H1 (cell line): ENCODE measurements around the gene TLR2. TPM values are rescaled to one million over a fixed set of nuclear protein-coding genes. Genes with fewer than 3 reads are reported as not detected.

ENCODE experiments used
- RAD21 ChIP-seq, 2 experiments: IDR thresholded peaks in 1 of 2; conservative IDR thresholded peaks in 1 of 2; 2 replicates each; pipeline ENCODE4 v1.6.1; 2011; ENCODE audit warnings: low read depth in 2 of 2, low read length in 2 of 2, improper control_type of control experiment in 1 of 2, inconsistent platforms in 1 of 2, mild to moderate bottlenecking in 1 of 2, moderate library complexity in 1 of 2
- YY1 ChIP-seq: IDR thresholded peaks from 2 replicates; pipeline ENCODE4 v1.6.1; 2011; ENCODE audit warnings: low read depth, mild to moderate bottlenecking, low read length
- polyA plus RNA-seq, 7 experiments: library from polyadenylated mRNA; depleted of rRNA in 3 of 7; stranded (reverse) in 5 of 7; unstranded in 2 of 7; fragments of >200 nt in 5 of 7; fragments of 200-250 nt in 2 of 7; gene quantifications; 1 replicate in 5 of 7; 2 replicates in 1 of 7; 4 replicates in 1 of 7; pipeline versions ENCODE4 v1.2.1 to v1.2.3, GENCODE V29; 2011 to 2013; ENCODE audit warnings: missing spikeins in 2 of 7, mixed read lengths in 2 of 7
- total RNA-seq: library from RNA; stranded (reverse); fragmentation: NEBNext Ultra II Directional; extraction: Animal tissue kit (Norgen Biotek cat#: 25700); gene quantifications from 2 replicates; pipeline ENCODE4 v1.2.1, GENCODE V29; 2021
- TF ChIP-seq, protein P1 (sequence below): fragments of 300-600 bp; sonication (generic); IDR thresholded peaks from 2 replicates; pipeline ENCODE4 v1.7.1; 2012; ENCODE audit warnings: low read length, moderate library complexity, mild to moderate bottlenecking, inconsistent platforms; ENCODE audit not compliant: insufficient replicate concordance

TLR2 gene
- total and polyA plus RNA-seq, 2 of the 8 experiments (the other 6 are each of a cell fraction or from before 2014, with no cell fraction given), result 1.3 TPM

DNA sequence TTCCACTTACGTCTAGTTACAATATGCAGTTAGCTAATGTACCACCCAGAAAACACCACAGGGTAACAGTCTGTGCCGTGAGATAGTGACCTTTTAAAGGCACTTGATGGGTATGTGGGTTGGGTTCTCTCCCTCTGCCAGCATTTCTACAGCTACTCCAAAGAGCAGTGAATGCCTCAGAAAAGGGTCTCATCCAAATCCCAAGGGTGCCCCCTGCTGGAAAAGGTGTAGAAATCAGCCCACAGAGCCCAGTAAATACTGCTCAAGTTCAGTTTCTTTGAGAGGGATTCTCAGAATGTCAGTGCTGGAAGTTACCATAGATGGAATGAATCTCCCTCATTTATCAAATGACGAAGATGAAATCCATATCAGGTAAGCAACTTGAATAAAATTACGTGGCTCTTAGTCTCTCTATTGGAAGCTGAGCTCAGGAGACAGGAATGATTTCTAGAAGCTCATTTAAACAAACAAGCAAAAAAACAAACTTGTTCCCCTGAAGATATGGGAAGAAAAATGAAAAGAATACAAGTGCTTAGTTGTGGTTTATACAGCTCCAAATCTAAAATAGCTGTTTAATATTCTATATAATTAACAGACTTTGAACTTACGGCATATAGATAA lies 66.2 kb downstream of the TLR2 start (continued):
- TF ChIP-seq, protein P1, sequence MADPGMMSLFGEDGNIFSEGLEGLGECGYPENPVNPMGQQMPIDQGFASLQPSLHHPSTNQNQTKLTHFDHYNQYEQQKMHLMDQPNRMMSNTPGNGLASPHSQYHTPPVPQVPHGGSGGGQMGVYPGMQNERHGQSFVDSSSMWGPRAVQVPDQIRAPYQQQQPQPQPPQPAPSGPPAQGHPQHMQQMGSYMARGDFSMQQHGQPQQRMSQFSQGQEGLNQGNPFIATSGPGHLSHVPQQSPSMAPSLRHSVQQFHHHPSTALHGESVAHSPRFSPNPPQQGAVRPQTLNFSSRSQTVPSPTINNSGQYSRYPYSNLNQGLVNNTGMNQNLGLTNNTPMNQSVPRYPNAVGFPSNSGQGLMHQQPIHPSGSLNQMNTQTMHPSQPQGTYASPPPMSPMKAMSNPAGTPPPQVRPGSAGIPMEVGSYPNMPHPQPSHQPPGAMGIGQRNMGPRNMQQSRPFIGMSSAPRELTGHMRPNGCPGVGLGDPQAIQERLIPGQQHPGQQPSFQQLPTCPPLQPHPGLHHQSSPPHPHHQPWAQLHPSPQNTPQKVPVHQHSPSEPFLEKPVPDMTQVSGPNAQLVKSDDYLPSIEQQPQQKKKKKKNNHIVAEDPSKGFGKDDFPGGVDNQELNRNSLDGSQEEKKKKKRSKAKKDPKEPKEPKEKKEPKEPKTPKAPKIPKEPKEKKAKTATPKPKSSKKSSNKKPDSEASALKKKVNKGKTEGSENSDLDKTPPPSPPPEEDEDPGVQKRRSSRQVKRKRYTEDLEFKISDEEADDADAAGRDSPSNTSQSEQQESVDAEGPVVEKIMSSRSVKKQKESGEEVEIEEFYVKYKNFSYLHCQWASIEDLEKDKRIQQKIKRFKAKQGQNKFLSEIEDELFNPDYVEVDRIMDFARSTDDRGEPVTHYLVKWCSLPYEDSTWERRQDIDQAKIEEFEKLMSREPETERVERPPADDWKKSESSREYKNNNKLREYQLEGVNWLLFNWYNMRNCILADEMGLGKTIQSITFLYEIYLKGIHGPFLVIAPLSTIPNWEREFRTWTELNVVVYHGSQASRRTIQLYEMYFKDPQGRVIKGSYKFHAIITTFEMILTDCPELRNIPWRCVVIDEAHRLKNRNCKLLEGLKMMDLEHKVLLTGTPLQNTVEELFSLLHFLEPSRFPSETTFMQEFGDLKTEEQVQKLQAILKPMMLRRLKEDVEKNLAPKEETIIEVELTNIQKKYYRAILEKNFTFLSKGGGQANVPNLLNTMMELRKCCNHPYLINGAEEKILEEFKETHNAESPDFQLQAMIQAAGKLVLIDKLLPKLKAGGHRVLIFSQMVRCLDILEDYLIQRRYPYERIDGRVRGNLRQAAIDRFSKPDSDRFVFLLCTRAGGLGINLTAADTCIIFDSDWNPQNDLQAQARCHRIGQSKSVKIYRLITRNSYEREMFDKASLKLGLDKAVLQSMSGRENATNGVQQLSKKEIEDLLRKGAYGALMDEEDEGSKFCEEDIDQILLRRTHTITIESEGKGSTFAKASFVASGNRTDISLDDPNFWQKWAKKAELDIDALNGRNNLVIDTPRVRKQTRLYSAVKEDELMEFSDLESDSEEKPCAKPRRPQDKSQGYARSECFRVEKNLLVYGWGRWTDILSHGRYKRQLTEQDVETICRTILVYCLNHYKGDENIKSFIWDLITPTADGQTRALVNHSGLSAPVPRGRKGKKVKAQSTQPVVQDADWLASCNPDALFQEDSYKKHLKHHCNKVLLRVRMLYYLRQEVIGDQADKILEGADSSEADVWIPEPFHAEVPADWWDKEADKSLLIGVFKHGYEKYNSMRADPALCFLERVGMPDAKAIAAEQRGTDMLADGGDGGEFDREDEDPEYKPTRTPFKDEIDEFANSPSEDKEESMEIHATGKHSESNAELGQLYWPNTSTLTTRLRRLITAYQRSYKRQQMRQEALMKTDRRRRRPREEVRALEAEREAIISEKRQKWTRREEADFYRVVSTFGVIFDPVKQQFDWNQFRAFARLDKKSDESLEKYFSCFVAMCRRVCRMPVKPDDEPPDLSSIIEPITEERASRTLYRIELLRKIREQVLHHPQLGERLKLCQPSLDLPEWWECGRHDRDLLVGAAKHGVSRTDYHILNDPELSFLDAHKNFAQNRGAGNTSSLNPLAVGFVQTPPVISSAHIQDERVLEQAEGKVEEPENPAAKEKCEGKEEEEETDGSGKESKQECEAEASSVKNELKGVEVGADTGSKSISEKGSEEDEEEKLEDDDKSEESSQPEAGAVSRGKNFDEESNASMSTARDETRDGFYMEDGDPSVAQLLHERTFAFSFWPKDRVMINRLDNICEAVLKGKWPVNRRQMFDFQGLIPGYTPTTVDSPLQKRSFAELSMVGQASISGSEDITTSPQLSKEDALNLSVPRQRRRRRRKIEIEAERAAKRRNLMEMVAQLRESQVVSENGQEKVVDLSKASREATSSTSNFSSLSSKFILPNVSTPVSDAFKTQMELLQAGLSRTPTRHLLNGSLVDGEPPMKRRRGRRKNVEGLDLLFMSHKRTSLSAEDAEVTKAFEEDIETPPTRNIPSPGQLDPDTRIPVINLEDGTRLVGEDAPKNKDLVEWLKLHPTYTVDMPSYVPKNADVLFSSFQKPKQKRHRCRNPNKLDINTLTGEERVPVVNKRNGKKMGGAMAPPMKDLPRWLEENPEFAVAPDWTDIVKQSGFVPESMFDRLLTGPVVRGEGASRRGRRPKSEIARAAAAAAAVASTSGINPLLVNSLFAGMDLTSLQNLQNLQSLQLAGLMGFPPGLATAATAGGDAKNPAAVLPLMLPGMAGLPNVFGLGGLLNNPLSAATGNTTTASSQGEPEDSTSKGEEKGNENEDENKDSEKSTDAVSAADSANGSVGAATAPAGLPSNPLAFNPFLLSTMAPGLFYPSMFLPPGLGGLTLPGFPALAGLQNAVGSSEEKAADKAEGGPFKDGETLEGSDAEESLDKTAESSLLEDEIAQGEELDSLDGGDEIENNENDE, result no peak
- TF ChIP-seq RAD21 (IDR thresholded peaks at IDR 0.05 in 1 of 2, conservative IDR thresholded peaks at IDR 0.05 in 1 of 2; ENCODE audit: low read depth in 2 of 2, low read length in 2 of 2) (peak; percentile 85 to 94), YY1 (no peak)
